ENCODE results near the gene LHX1. TPM values are rescaled to one million over a fixed set of nuclear protein-coding genes. Genes with fewer than 3 reads are reported as not detected.

The LHX1 gene
- total RNA-seq, 1 experiment from 2014 or later: 0.61 TPM

DNA sequence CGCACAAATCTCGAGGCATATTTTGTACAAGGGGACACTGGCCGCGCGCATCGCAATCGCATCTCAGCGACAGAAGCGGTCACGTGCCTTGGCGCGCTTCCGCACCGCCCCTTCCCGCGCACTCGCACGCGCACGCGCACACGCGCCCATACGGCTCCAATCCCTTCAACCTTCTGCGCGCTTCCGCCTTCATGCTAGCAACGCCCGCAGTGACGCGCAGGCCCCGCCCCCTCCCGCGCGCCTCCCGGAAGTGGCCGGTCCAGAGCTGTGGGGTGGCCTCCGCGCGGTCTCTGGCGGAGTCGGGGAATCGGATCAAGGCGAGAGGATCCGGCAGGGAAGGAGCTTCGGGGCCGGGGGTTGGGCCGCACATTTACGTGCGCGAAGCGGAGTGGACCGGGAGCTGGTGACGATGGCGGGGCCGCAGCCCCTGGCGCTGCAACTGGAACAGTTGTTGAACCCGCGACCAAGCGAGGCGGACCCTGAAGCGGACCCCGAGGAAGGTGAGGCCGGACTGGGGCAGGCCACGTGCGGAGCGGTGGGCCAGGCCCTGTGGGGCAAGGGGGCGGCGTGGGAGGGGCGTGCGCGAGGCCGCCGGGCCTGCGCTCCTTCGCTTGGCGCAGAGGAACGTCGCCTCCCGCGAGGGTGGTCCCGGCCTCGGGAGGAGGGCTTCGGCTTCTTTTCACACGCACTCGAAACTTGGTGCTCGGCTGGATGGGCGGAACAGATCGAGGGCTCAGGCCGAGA, 11.6 kb downstream of the LHX1 start, which contains the start of gene AATF (continued):
- TF ChIP-seq NFYB (CRISPR knock-in tag; conservative IDR thresholded peaks at IDR 0.05; ENCODE audit: low read depth) (no peak), FOXP1 (CRISPR knock-in tag; IDR thresholded peaks at IDR 0.05; ENCODE audit: borderline replicate concordance) (peak; percentile 95), SP1 (CRISPR knock-in tag; conservative IDR thresholded peaks at IDR 0.05) (peak; percentile 97), CBFB (CRISPR knock-in tag; IDR thresholded peaks at IDR 0.05; ENCODE audit: low read depth) (peak; percentile 69; the same call in 1 of the 2 replicates), EMX1 (CRISPR knock-in tag; IDR thresholded peaks at IDR 0.05) (no peak), NFE2L1 (CRISPR knock-in tag; IDR thresholded peaks at IDR 0.05) (peak; percentile 98), NFATC4 (CRISPR knock-in tag; IDR thresholded peaks at IDR 0.05) (no peak), CREM (CRISPR knock-in tag; IDR thresholded peaks at IDR 0.05) (peak; percentile 91), SOX15 (CRISPR knock-in tag; IDR thresholded peaks at IDR 0.05) (no peak), ZNF423 (CRISPR knock-in tag; IDR thresholded peaks at IDR 0.05) (no peak), TEAD4 (CRISPR knock-in tag; IDR thresholded peaks at IDR 0.05) (peak; percentile 64)
- TF ChIP-seq, protein P1, sequence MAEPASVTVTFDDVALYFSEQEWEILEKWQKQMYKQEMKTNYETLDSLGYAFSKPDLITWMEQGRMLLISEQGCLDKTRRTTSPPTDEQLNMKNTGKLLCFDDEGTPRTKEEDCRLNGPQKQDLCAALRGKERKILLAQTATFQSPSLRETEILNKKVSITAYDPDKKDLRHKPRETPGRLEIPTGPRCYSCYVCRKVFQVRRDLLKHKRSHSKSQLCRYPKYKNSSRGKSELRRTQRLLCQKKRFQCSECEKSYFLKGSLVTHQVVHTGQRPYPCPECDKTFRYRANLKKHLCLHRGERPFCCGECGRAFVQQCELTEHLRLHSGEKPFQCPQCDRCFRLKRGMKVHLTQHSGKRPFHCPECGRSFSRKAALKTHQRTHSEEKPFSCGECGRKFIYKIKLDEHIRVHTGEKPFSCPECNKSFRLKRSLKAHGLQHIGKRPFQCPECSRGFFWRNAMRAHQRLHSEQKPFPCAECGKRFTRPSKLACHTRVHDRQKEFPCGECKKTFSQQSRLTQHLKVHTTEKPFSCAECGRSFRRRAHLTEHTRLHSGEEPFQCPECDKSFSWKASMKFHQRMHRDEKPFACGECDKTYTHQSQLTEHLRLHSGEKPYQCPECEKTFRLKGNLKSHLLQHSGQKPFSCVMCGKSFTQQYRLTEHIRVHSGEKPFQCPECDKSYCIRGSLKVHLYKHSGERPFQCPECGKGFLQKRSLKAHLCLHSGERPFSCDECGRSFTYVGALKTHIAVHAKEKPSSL (CRISPR knock-in tag; conservative IDR thresholded peaks at IDR 0.05): no peak
- TF ChIP-seq, protein P2, sequence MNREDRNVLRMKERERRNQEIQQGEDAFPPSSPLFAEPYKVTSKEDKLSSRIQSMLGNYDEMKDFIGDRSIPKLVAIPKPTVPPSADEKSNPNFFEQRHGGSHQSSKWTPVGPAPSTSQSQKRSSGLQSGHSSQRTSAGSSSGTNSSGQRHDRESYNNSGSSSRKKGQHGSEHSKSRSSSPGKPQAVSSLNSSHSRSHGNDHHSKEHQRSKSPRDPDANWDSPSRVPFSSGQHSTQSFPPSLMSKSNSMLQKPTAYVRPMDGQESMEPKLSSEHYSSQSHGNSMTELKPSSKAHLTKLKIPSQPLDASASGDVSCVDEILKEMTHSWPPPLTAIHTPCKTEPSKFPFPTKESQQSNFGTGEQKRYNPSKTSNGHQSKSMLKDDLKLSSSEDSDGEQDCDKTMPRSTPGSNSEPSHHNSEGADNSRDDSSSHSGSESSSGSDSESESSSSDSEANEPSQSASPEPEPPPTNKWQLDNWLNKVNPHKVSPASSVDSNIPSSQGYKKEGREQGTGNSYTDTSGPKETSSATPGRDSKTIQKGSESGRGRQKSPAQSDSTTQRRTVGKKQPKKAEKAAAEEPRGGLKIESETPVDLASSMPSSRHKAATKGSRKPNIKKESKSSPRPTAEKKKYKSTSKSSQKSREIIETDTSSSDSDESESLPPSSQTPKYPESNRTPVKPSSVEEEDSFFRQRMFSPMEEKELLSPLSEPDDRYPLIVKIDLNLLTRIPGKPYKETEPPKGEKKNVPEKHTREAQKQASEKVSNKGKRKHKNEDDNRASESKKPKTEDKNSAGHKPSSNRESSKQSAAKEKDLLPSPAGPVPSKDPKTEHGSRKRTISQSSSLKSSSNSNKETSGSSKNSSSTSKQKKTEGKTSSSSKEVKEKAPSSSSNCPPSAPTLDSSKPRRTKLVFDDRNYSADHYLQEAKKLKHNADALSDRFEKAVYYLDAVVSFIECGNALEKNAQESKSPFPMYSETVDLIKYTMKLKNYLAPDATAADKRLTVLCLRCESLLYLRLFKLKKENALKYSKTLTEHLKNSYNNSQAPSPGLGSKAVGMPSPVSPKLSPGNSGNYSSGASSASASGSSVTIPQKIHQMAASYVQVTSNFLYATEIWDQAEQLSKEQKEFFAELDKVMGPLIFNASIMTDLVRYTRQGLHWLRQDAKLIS (CRISPR knock-in tag; IDR thresholded peaks at IDR 0.05; ENCODE audit: borderline replicate concordance): no peak
- TF ChIP-seq, protein P3, sequence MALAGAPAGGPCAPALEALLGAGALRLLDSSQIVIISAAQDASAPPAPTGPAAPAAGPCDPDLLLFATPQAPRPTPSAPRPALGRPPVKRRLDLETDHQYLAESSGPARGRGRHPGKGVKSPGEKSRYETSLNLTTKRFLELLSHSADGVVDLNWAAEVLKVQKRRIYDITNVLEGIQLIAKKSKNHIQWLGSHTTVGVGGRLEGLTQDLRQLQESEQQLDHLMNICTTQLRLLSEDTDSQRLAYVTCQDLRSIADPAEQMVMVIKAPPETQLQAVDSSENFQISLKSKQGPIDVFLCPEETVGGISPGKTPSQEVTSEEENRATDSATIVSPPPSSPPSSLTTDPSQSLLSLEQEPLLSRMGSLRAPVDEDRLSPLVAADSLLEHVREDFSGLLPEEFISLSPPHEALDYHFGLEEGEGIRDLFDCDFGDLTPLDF (CRISPR knock-in tag; IDR thresholded peaks at IDR 0.05): peak; percentile 89
- TF ChIP-seq, protein P4, sequence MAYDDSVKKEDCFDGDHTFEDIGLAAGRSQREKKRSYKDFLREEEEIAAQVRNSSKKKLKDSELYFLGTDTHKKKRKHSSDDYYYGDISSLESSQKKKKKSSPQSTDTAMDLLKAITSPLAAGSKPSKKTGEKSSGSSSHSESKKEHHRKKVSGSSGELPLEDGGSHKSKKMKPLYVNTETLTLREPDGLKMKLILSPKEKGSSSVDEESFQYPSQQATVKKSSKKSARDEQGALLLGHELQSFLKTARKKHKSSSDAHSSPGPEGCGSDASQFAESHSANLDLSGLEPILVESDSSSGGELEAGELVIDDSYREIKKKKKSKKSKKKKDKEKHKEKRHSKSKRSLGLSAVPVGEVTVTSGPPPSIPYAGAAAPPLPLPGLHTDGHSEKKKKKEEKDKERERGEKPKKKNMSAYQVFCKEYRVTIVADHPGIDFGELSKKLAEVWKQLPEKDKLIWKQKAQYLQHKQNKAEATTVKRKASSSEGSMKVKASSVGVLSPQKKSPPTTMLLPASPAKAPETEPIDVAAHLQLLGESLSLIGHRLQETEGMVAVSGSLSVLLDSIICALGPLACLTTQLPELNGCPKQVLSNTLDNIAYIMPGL (CRISPR knock-in tag; IDR thresholded peaks at IDR 0.05): peak; percentile 96
- TF ChIP-seq, protein P5, sequence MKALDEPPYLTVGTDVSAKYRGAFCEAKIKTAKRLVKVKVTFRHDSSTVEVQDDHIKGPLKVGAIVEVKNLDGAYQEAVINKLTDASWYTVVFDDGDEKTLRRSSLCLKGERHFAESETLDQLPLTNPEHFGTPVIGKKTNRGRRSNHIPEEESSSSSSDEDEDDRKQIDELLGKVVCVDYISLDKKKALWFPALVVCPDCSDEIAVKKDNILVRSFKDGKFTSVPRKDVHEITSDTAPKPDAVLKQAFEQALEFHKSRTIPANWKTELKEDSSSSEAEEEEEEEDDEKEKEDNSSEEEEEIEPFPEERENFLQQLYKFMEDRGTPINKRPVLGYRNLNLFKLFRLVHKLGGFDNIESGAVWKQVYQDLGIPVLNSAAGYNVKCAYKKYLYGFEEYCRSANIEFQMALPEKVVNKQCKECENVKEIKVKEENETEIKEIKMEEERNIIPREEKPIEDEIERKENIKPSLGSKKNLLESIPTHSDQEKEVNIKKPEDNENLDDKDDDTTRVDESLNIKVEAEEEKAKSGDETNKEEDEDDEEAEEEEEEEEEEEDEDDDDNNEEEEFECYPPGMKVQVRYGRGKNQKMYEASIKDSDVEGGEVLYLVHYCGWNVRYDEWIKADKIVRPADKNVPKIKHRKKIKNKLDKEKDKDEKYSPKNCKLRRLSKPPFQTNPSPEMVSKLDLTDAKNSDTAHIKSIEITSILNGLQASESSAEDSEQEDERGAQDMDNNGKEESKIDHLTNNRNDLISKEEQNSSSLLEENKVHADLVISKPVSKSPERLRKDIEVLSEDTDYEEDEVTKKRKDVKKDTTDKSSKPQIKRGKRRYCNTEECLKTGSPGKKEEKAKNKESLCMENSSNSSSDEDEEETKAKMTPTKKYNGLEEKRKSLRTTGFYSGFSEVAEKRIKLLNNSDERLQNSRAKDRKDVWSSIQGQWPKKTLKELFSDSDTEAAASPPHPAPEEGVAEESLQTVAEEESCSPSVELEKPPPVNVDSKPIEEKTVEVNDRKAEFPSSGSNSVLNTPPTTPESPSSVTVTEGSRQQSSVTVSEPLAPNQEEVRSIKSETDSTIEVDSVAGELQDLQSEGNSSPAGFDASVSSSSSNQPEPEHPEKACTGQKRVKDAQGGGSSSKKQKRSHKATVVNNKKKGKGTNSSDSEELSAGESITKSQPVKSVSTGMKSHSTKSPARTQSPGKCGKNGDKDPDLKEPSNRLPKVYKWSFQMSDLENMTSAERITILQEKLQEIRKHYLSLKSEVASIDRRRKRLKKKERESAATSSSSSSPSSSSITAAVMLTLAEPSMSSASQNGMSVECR (CRISPR knock-in tag; IDR thresholded peaks at IDR 0.05; ENCODE audit: borderline replicate concordance): peak; percentile 97
- TF ChIP-seq, protein P6, sequence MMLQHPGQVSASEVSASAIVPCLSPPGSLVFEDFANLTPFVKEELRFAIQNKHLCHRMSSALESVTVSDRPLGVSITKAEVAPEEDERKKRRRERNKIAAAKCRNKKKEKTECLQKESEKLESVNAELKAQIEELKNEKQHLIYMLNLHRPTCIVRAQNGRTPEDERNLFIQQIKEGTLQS (CRISPR knock-in tag; conservative IDR thresholded peaks at IDR 0.05): no peak
- TF ChIP-seq, protein P7, sequence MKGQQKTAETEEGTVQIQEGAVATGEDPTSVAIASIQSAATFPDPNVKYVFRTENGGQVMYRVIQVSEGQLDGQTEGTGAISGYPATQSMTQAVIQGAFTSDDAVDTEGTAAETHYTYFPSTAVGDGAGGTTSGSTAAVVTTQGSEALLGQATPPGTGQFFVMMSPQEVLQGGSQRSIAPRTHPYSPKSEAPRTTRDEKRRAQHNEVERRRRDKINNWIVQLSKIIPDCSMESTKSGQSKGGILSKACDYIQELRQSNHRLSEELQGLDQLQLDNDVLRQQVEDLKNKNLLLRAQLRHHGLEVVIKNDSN (CRISPR knock-in tag; IDR thresholded peaks at IDR 0.05): peak; percentile 98
- TF ChIP-seq, protein P8, sequence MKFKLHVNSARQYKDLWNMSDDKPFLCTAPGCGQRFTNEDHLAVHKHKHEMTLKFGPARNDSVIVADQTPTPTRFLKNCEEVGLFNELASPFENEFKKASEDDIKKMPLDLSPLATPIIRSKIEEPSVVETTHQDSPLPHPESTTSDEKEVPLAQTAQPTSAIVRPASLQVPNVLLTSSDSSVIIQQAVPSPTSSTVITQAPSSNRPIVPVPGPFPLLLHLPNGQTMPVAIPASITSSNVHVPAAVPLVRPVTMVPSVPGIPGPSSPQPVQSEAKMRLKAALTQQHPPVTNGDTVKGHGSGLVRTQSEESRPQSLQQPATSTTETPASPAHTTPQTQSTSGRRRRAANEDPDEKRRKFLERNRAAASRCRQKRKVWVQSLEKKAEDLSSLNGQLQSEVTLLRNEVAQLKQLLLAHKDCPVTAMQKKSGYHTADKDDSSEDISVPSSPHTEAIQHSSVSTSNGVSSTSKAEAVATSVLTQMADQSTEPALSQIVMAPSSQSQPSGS (CRISPR knock-in tag; IDR thresholded peaks at IDR 0.05; ENCODE audit: borderline replicate concordance, low read depth): no peak
- TF ChIP-seq, protein P9, sequence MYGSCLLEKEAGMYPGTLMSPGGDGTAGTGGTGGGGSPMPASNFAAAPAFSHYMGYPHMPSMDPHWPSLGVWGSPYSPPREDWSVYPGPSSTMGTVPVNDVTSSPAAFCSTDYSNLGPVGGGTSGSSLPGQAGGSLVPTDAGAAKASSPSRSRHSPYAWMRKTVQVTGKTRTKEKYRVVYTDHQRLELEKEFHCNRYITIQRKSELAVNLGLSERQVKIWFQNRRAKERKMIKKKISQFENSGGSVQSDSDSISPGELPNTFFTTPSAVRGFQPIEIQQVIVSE (CRISPR knock-in tag; IDR thresholded peaks at IDR 0.05; ENCODE audit: borderline replicate concordance): no peak
